GM23338 (cell line): ENCODE measurements around the gene ENTPD6. TPM values are rescaled to one million over a fixed set of nuclear protein-coding genes. Genes with fewer than 3 reads are reported as not detected.

ENCODE experiments used
- ATAC-seq: fragments of 200-7000 bp; cut with Tn5 transposase; 3 replicates; pipeline ENCODE4 v1.9.1; 2020
- DNase-seq: peaks from one replicate; pipeline ENCODE4 v3.0.0-alpha.2; 2015; ENCODE audit warnings: low spot score
- H2AFZ ChIP-seq: fragments of 200-600 bp; sonication (generic); 2 replicates; pipeline ENCODE4 v1.8.0; 2016; ENCODE audit warnings: antibody characterized with exemption, mild to moderate bottlenecking, moderate library complexity
- H3F3A ChIP-seq: fragments of 200-600 bp; sonication (generic); replicated peaks from 2 replicates; pipeline ENCODE4 v1.8.0; 2017; ENCODE audit warnings: antibody characterized with exemption, mixed run types, low read depth
- H3K27ac ChIP-seq: fragments of 200-600 bp; sonication (generic); 2 replicates; pipeline ENCODE4 v1.6.1; 2016; ENCODE audit warnings: low read depth
- H3K27me3 ChIP-seq: fragments of 200-600 bp; sonication (generic); 2 replicates; pipeline ENCODE4 v1.8.0; 2016; ENCODE audit warnings: mild to moderate bottlenecking, mixed run types, moderate library complexity; ENCODE audit not compliant: insufficient read depth
- H3K36me3 ChIP-seq: fragments of 200-600 bp; sonication (generic); 2 replicates; pipeline ENCODE4 v1.8.0; 2016; ENCODE audit warnings: mild to moderate bottlenecking; ENCODE audit not compliant: insufficient read depth
- H3K4me1 ChIP-seq: fragments of 200-600 bp; sonication (generic); 2 replicates; pipeline ENCODE4 v1.8.0; 2016; ENCODE audit warnings: mild to moderate bottlenecking, moderate library complexity; ENCODE audit not compliant: insufficient read depth
- H3K4me2 ChIP-seq: fragments of 200-600 bp; sonication (generic); 2 replicates; pipeline ENCODE4 v1.7.1; 2017; ENCODE audit warnings: mixed run types
- H3K4me3 ChIP-seq: fragments of 200-600 bp; sonication (generic); 2 replicates; pipeline ENCODE4 v1.6.1; 2016; ENCODE audit warnings: mixed run types
- H3K79me2 ChIP-seq: fragments of 200-600 bp; sonication (generic); replicated peaks from 2 replicates; pipeline ENCODE4 v1.8.0; 2017; ENCODE audit warnings: mild to moderate bottlenecking; ENCODE audit not compliant: insufficient read depth
- H3K9me2 ChIP-seq: fragments of 200-600 bp; sonication (generic); 2 replicates; pipeline ENCODE4 v1.8.0; 2017; ENCODE audit not compliant: insufficient read depth
- H4K20me1 ChIP-seq: fragments of 200-600 bp; sonication (generic); replicated peaks from 2 replicates; pipeline ENCODE4 v1.8.0; 2017; ENCODE audit warnings: mild to moderate bottlenecking; ENCODE audit not compliant: insufficient read depth
- H3K27ac Mint-ChIP-seq: 2 replicates; pipeline ENCODE4 v1.8.0; 2020; ENCODE audit warnings: inconsistent platforms, mild to moderate bottlenecking, moderate library complexity, mixed read lengths
- H3K27me3 Mint-ChIP-seq: 3 replicates; pipeline ENCODE4 v1.8.0; 2022; ENCODE audit warnings: low read depth, mild to moderate bottlenecking, moderate library complexity, mixed read lengths, inconsistent platforms; ENCODE audit not compliant: insufficient read depth, poor library complexity
- H3K36me3 Mint-ChIP-seq: 3 replicates; pipeline ENCODE4 v1.8.0; 2021; ENCODE audit warnings: low read depth, mild to moderate bottlenecking, inconsistent platforms, moderate library complexity, mixed read lengths
- H3K4me1 Mint-ChIP-seq: 3 replicates; pipeline ENCODE4 v1.8.0; 2020; ENCODE audit warnings: mild to moderate bottlenecking, inconsistent platforms, mixed read lengths
- H3K4me3 Mint-ChIP-seq: 3 replicates; pipeline ENCODE4 v1.8.0; 2021; ENCODE audit warnings: moderate library complexity, mild to moderate bottlenecking, inconsistent platforms, mixed read lengths
- H3K9me3 Mint-ChIP-seq: 3 replicates; pipeline ENCODE4 v1.8.0; 2020; ENCODE audit warnings: moderate library complexity, mild to moderate bottlenecking, inconsistent platforms, mixed read lengths
- NANOG ChIP-seq: IDR thresholded peaks from 2 replicates; pipeline ENCODE4 v1.6.1; 2016; ENCODE audit warnings: antibody characterized with exemption, borderline replicate concordance
- STAT1 ChIP-seq: IDR thresholded peaks from one replicate; pipeline ENCODE4 v1.6.1; 2016; ENCODE audit warnings: antibody characterized with exemption; ENCODE audit not compliant: unreplicated experiment
- ZNF114 ChIP-seq: fragments of 250-450 bp; sonication (Bioruptor Pico); IDR thresholded peaks from 2 replicates; pipeline ENCODE4 v1.5.0; 2020; ENCODE audit warnings: mild to moderate bottlenecking, moderate library complexity
- ZNF331 ChIP-seq: fragments of 250-450 bp; sonication (Bioruptor Pico); IDR thresholded peaks from 2 replicates; pipeline ENCODE4 v1.5.0; 2020; ENCODE audit warnings: low read depth, mild to moderate bottlenecking, moderate library complexity
- polyA plus RNA-seq: library from polyadenylated mRNA; unstranded; fragments of >200 nt; fragmentation: Nextera tagmentation; extraction: Ambion mirVana; gene quantifications from 2 replicates; pipeline ENCODE4 v1.2.1, GENCODE V29; 2016
- total RNA-seq: library from RNA; depleted of rRNA; stranded (reverse); fragments of >200 nt; shearing (Covaris generic); gene quantifications from 2 replicates; pipeline ENCODE4 v1.2.3, GENCODE V29; 2014
- TF ChIP-seq, protein P1 (sequence below): fragments of 250-450 bp; sonication (Bioruptor Pico); IDR thresholded peaks from 2 replicates; pipeline ENCODE4 v1.5.0; 2020; ENCODE audit warnings: mild to moderate bottlenecking, moderate library complexity

The ENTPD6 gene
- total and polyA plus RNA-seq, 2 experiments from 2014 or later: 19.3 to 45.9 TPM

DNA sequence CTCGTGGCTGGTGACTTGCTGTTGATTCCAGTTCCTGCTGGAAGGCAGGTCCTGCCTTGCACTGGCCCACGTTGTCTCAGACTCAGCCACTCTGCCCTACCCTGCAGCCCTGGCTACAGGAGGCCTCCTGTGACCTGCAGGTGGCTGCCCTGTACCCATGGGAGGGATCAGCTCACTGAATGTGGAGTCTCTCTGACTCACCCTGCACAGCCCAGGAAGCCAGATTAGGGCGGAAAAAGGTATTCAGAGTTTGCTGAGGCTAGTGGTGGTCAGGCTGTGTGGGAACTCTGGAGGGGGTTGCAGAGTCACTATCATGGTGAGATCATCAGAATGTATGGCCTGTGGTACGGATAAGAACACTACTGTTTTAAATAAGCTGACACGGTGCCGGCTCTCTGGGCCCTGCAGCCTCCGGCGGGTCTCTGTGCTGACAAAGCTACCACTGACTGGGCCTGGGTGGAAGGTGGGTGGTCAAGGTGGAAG is 27.7 kb downstream of the ENTPD6 start (continued):
- TF ChIP-seq, protein P1, sequence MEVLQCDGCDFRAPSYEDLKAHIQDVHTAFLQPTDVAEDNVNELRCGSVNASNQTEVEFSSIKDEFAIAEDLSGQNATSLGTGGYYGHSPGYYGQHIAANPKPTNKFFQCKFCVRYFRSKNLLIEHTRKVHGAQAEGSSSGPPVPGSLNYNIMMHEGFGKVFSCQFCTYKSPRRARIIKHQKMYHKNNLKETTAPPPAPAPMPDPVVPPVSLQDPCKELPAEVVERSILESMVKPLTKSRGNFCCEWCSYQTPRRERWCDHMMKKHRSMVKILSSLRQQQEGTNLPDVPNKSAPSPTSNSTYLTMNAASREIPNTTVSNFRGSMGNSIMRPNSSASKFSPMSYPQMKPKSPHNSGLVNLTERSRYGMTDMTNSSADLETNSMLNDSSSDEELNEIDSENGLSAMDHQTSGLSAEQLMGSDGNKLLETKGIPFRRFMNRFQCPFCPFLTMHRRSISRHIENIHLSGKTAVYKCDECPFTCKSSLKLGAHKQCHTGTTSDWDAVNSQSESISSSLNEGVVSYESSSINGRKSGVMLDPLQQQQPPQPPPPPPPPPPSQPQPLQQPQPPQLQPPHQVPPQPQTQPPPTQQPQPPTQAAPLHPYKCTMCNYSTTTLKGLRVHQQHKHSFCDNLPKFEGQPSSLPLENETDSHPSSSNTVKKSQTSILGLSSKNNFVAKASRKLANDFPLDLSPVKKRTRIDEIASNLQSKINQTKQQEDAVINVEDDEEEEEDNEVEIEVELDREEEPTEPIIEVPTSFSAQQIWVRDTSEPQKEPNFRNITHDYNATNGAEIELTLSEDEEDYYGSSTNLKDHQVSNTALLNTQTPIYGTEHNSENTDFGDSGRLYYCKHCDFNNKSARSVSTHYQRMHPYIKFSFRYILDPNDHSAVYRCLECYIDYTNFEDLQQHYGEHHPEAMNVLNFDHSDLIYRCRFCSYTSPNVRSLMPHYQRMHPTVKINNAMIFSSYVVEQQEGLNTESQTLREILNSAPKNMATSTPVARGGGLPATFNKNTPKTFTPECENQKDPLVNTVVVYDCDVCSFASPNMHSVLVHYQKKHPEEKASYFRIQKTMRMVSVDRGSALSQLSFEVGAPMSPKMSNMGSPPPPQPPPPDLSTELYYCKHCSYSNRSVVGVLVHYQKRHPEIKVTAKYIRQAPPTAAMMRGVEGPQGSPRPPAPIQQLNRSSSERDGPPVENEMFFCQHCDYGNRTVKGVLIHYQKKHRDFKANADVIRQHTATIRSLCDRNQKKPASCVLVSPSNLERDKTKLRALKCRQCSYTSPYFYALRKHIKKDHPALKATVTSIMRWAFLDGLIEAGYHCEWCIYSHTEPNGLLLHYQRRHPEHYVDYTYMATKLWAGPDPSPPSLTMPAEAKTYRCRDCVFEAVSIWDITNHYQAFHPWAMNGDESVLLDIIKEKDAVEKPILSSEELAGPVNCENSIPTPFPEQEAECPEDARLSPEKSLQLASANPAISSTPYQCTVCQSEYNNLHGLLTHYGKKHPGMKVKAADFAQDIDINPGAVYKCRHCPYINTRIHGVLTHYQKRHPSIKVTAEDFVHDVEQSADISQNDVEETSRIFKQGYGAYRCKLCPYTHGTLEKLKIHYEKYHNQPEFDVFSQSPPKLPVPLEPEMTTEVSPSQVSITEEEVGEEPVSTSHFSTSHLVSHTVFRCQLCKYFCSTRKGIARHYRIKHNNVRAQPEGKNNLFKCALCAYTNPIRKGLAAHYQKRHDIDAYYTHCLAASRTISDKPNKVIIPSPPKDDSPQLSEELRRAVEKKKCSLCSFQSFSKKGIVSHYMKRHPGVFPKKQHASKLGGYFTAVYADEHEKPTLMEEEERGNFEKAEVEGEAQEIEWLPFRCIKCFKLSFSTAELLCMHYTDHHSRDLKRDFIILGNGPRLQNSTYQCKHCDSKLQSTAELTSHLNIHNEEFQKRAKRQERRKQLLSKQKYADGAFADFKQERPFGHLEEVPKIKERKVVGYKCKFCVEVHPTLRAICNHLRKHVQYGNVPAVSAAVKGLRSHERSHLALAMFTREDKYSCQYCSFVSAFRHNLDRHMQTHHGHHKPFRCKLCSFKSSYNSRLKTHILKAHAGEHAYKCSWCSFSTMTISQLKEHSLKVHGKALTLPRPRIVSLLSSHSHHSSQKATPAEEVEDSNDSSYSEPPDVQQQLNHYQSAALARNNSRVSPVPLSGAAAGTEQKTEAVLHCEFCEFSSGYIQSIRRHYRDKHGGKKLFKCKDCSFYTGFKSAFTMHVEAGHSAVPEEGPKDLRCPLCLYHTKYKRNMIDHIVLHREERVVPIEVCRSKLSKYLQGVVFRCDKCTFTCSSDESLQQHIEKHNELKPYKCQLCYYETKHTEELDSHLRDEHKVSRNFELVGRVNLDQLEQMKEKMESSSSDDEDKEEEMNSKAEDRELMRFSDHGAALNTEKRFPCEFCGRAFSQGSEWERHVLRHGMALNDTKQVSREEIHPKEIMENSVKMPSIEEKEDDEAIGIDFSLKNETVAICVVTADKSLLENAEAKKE (CRISPR knock-in tag): no peak
- TF ChIP-seq ZNF114 (CRISPR knock-in tag) (no peak), STAT1 (no peak), NANOG (no peak)

DNA sequence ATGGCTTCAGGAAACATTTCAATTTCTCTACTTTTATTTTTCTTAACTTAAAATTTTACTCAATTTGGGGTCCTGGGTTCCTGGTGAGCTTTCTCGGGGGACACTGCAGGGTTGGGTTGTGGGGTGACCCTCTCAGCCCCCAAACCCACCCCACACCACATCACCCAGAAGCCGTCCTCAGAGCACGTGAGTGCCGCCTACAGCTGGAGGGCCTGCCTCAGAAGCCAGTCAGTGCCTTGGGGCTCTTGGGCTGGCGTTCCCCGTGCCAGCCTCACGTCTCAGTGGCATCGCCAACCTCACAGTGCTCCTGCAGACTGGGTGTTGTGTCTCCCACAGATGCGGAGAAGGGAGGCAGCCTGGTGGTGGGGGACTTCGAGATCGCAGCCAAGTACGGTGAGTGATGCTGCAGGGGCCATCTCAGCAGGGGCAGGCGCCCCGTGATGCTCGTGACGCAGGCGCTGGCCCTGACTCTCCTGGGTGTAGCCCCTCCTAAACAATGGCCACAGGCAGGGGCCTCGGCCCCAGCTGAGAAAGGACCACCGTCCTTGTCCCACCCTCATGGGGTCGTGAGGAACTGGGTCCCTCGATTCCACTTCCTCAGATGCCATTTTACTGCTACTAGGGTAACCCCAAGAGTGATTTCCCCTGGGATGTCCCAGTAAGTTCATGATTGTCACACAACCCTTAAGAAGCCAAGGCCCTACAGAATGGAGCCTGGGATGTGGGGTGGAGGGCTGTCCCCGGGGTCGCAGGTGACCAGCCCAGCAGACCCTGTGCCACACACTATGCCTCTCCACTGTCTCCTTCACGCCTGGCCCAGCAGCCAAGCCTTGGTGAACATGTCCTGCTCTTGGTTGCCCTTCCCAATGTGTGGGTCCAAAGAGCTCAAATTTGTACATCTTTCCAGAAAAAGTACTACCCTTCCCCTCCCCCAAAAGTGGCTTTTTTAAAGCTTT is 28.5 kb downstream of the ENTPD6 start:
- Histone ChIP-seq H3K36me3 (no peaks in the 10 kb centered on the region), H3F3A (no peaks in the 10 kb centered on the region)
- no peak overlapping the region; the same call in 1 of the 2 replicates for H3K27ac Mint-ChIP-seq
- TF ChIP-seq, protein P1 (CRISPR knock-in tag): no peak
- TF ChIP-seq ZNF331 (CRISPR knock-in tag): no peak
- TF ChIP-seq NANOG: no peak

More for the DNA sequence above, 28.5 kb downstream of the ENTPD6 start:
- no peaks in the 10 kb centered on the region for H3K27me3 ChIP-seq
- no peaks in the 10 kb centered on the region; the same call in 1 of the 3 replicates for H3K36me3 Mint-ChIP-seq
- peaks cover 4% of the 10 kb centered on the region for H3K27me3 Mint-ChIP-seq
- no peaks in the 10 kb centered on the region for H3K9me2 ChIP-seq
- no peak overlapping the region for H3K4me3 ChIP-seq
- no peak overlapping the region for H2AFZ ChIP-seq
- no peaks in the 10 kb centered on the region for H3K4me1 ChIP-seq
- no peak overlapping the region for H3K4me2 ChIP-seq
- no peak overlapping the region for H3K4me3 Mint-ChIP-seq
- ATAC-seq (no peak), DNase-seq (no peak)
- no peaks in the 10 kb centered on the region for H3K79me2 ChIP-seq
- no peaks in the 10 kb centered on the region for H4K20me1 ChIP-seq
- no peak overlapping the region for H3K27ac ChIP-seq
- H3K9me3 Mint-ChIP-seq: no peaks in the 10 kb centered on the region
- H3K4me1 Mint-ChIP-seq: peaks cover 7% of the 10 kb centered on the region
